ENCODE data around the gene TFDP3. TPM values are rescaled to one million over a fixed set of nuclear protein-coding genes. Genes with fewer than 3 reads are reported as not detected.

TFDP3 gene
- total and polyA plus RNA-seq, 2 of the 13 experiments (the other 11 are each of a cell fraction or from before 2014, with no cell fraction given), result not detected

- Histone ChIP-seq H3K4me1 (ENCODE audit: insufficient read depth, low read length) (0 out of 2 replicates have a peak, but pooled peaks cover 10% of the 10 kb centered on the region), H3K4me3 (replicated peaks in 1 of 3; ENCODE audit: insufficient read depth in 1 of 3, low read depth in 2 of 3, low read length in 3 of 3) (no peak overlapping the region), H3K79me2 (ENCODE audit: insufficient read depth, low read length) (no peaks in the 10 kb centered on the region), H3K9ac (ENCODE audit: insufficient read depth, low read depth, low read length) (no peak overlapping the region), H4K20me1 (ENCODE audit: insufficient read depth, low read length) (no peaks in the 10 kb centered on the region), H3K9me3 (ENCODE audit: low read length) (no peaks in the 10 kb centered on the region), H3K27me3 (ENCODE audit: control insufficient read depth in 1 of 2, insufficient read depth in 2 of 2, low read length in 2 of 2) (no peaks in the 10 kb centered on the region), H3K36me3 (replicated peaks in 1 of 2; ENCODE audit: control insufficient read depth in 1 of 2, insufficient read depth in 2 of 2, low read length in 2 of 2) (no peaks in the 10 kb centered on the region), H2AFZ (ENCODE audit: low read length) (no peak overlapping the region), H3K27ac (ENCODE audit: extremely low read length, insufficient read depth, low read length) (no peak overlapping the region), H3K4me2 (ENCODE audit: low read depth, low read length) (no peak overlapping the region)
- 0% methylated on average over 2 of the region's 2 CpGs for WGBS (ENCODE audit: low lambda C conversion rate)
- FAIRE-seq, result no peak
- no TSS peak for BruUV-seq (replicated peaks)
- no peak for DNase-seq (ENCODE audit: low spot score)
- ChIA-PET POLR2A (no interaction called here), CTCF (ENCODE audit: low intra/inter-chr PET ratio, low total read pairs) (no interaction called here)
- ATAC-seq, result peak; percentile 48; the same call in 1 of the 3 replicates
- in situ Hi-C loops (cut with HindIII; ENCODE audit: extremely low pct_ligation_motif_present, low pct_unique_long_range_greater_than_20kb), result loop anchor here (25.0 kb wide), 1 partner anchor 438 kb away; no protein-coding TSS in a partner anchor
- TF ChIP-seq FOXA1 (IDR thresholded peaks at IDR 0.05) (no peak), FOXA1 (CRISPR knock-in tag; IDR thresholded peaks at IDR 0.05) (0 out of 2 replicates have a peak, but pooled peaks have one; percentile 10), ZNF589 (CRISPR knock-in tag; conservative IDR thresholded peaks at IDR 0.05) (no peak)
- intact Hi-C loops (cut with micrococcal nuclease; ENCODE audit: unreplicated experiment), result no loop called here
These were observed 42.5 kb downstream of the TFDP3 start for GRCh38 chrX:133175605-133176004.

- Histone ChIP-seq H3K9me3 (ENCODE audit: low read length) (no peaks in the 10 kb centered on the region), H3K9ac (ENCODE audit: insufficient read depth, low read depth, low read length) (no peak overlapping the region), H3K79me2 (ENCODE audit: insufficient read depth, low read length) (no peaks in the 10 kb centered on the region), H3K27me3 (ENCODE audit: control insufficient read depth in 1 of 2, insufficient read depth in 2 of 2, low read length in 2 of 2) (no peaks in the 10 kb centered on the region), H3K4me3 (replicated peaks in 1 of 3; ENCODE audit: insufficient read depth in 1 of 3, low read depth in 2 of 3, low read length in 3 of 3) (no peak overlapping the region), H3K4me2 (ENCODE audit: low read depth, low read length) (no peak overlapping the region), H3K4me1 (ENCODE audit: insufficient read depth, low read length) (0 out of 2 replicates have a peak, but pooled peaks cover 10% of the 10 kb centered on the region), H3K27ac (ENCODE audit: extremely low read length, insufficient read depth, low read length) (no peak overlapping the region), H3K36me3 (replicated peaks in 1 of 2; ENCODE audit: control insufficient read depth in 1 of 2, insufficient read depth in 2 of 2, low read length in 2 of 2) (no peaks in the 10 kb centered on the region), H4K20me1 (ENCODE audit: insufficient read depth, low read length) (no peaks in the 10 kb centered on the region), H2AFZ (ENCODE audit: low read length) (no peak overlapping the region)
- intact Hi-C loops (cut with micrococcal nuclease; ENCODE audit: unreplicated experiment) (no loop called here), in situ Hi-C loops (cut with HindIII; ENCODE audit: extremely low pct_ligation_motif_present, low pct_unique_long_range_greater_than_20kb) (loop anchor here (25.0 kb wide), 1 partner anchor 438 kb away; no protein-coding TSS in a partner anchor)
- no peak for DNase-seq (ENCODE audit: low spot score)
- 58% methylated on average over 2 of the region's 2 CpGs for WGBS (ENCODE audit: low lambda C conversion rate)
- no TSS peak for BruUV-seq (replicated peaks)
- no peak for FAIRE-seq
- ATAC-seq, result no peak
- ChIA-PET CTCF (ENCODE audit: low intra/inter-chr PET ratio, low total read pairs) (no interaction called here), POLR2A (no interaction called here)
- TF ChIP-seq SP140L (CRISPR knock-in tag; IDR thresholded peaks at IDR 0.05; ENCODE audit: borderline replicate concordance), result no peak
- no peak for TF ChIP-seq ZNF383 (CRISPR knock-in tag; IDR thresholded peaks at IDR 0.05; ENCODE audit: borderline replicate concordance)
- TF ChIP-seq EZH2 (conservative IDR thresholded peaks at IDR 0.05; ENCODE audit: low read depth, low read length), result no peak
- TF ChIP-seq ZNF20 (CRISPR knock-in tag; IDR thresholded peaks at IDR 0.05), result no peak
- TF ChIP-seq THAP11 (CRISPR knock-in tag; IDR thresholded peaks at IDR 0.05), result no peak
- TF ChIP-seq, protein P1, sequence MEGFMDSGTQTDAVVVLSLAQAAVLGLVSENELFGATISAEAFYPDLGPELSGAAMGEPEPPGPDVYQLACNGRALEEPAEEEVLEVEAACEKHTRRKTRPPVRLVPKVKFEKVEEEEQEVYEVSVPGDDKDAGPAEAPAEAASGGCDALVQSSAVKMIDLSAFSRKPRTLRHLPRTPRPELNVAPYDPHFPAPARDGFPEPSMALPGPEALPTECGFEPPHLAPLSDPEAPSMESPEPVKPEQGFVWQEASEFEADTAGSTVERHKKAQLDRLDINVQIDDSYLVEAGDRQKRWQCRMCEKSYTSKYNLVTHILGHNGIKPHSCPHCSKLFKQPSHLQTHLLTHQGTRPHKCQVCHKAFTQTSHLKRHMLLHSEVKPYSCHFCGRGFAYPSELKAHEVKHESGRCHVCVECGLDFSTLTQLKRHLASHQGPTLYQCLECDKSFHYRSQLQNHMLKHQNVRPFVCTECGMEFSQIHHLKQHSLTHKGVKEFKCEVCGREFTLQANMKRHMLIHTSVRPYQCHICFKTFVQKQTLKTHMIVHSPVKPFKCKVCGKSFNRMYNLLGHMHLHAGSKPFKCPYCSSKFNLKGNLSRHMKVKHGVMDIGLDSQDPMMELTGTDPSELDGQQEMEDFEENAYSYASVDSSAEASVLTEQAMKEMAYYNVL (CRISPR knock-in tag; IDR thresholded peaks at IDR 0.05; ENCODE audit: borderline replicate concordance), result no peak
- no peak for TF ChIP-seq PCBP1 (IDR thresholded peaks at IDR 0.05; ENCODE audit: borderline replicate concordance, low read depth, low read length)
These were observed 43.0 kb downstream of the TFDP3 start for GRCh38 chrX:133175162-133175561.

All from HepG2 (cell line).